A549 (cell line): ENCODE measurements around the gene ZFYVE27. TPM values are rescaled to one million over a fixed set of nuclear protein-coding genes. Genes with fewer than 3 reads are reported as not detected.

Source experiments
- ATAC-seq, 2 experiments: fragments of 200-7000 bp in 1 of 2; fragments of >200 bp in 1 of 2; cut with Nextera tagmentation in 1 of 2; cut with Tn5 transposase in 1 of 2; 3 replicates each; pipeline versions ENCODE4 v1.8.0 to v1.9.1; 2018 to 2020; ENCODE audit warnings: mild to moderate bottlenecking in 1 of 2, moderate library complexity in 1 of 2
- CTCF ChIA-PET: fragments of 300-600 bp; sonication (Branson Sonifier 250); formaldehyde crosslinking; extraction: SDS; loops from one replicate; lab custom pipeline; 2021; ENCODE audit warnings: antibody characterized with exemption, inconsistent platforms; lab: Yijun Ruan, JAX
- POLR2A ChIA-PET: fragments of 350-600 bp; formaldehyde crosslinking; extraction: SDS; loops from one replicate; lab custom pipeline; 2021; ENCODE audit warnings: antibody characterized with exemption, inconsistent platforms; lab: Yijun Ruan, JAX
- DNase-seq, 2 experiments: peaks; one replicate each; pipeline versions ENCODE4 v3.0.0 to v3.0.0-alpha.2; 2011 to 2016; ENCODE audit warnings: low read depth in 1 of 2, low spot score in 1 of 2
- FAIRE-seq: peaks from 2 replicates; lab custom pipeline; 2011; peaks lifted over from hg19 to GRCh38; lab: Jason Lieb, UNC
- H3K27ac ChIP-seq, 2 experiments: fragments of >200 bp; sonication (Bioruptor Twin); formaldehyde crosslinking; 3 replicates each; pipeline ENCODE4 v1.5.1; 2016 to 2017
- H3K4me1 ChIP-seq: fragments of >200 bp; sonication (Bioruptor Twin); formaldehyde crosslinking; 3 replicates; pipeline ENCODE4 v1.6.1; 2016
- H3K4me2 ChIP-seq: fragments of >200 bp; sonication (Bioruptor Twin); formaldehyde crosslinking; 3 replicates; pipeline ENCODE4 v1.6.1; 2016
- H3K4me3 ChIP-seq: fragments of >200 bp; sonication (Bioruptor Twin); formaldehyde crosslinking; 3 replicates; pipeline ENCODE4 v1.5.1; 2016
- H3K9me3 ChIP-seq: fragments of >200 bp; sonication (Bioruptor Twin); formaldehyde crosslinking; 3 replicates; pipeline ENCODE4 v1.6.1; 2016
- ATOH8 ChIP-seq: fragments of 250-450 bp; sonication (Bioruptor Pico); IDR thresholded peaks from 2 replicates; pipeline ENCODE4 v1.5.0; 2020; ENCODE audit warnings: low read depth, mild to moderate bottlenecking, moderate library complexity
- CBX2 ChIP-seq: fragments of 200-600 bp; sonication (generic); IDR thresholded peaks from 2 replicates; pipeline ENCODE4 v1.6.1; 2016; ENCODE audit warnings: low read depth, mild to moderate bottlenecking, borderline replicate concordance
- CBX8 ChIP-seq: fragments of 200-600 bp; sonication (generic); IDR thresholded peaks from 2 replicates; pipeline ENCODE4 v1.6.1; 2016
- CHD2 ChIP-seq: fragments of 150-350 bp; IDR thresholded peaks from 2 replicates; pipeline ENCODE4 v1.6.1; 2014; ENCODE audit warnings: low read length; ENCODE audit not compliant: partially characterized antibody
- E2F6 ChIP-seq: IDR thresholded peaks from 2 replicates; pipeline ENCODE4 v1.6.1; 2012; ENCODE audit warnings: low read depth, borderline replicate concordance
- ESRRA ChIP-seq: fragments of 150-350 bp; IDR thresholded peaks from 2 replicates; pipeline ENCODE4 v1.6.1; 2014; ENCODE audit warnings: mild to moderate bottlenecking, low read length, borderline replicate concordance
- FOSB ChIP-seq: fragments of 250-450 bp; sonication (Bioruptor Pico); IDR thresholded peaks from 2 replicates; pipeline ENCODE4 v1.5.0; 2020; ENCODE audit warnings: mild to moderate bottlenecking, moderate library complexity
- GATA3 ChIP-seq: IDR thresholded peaks from 2 replicates; pipeline ENCODE4 v1.6.1; 2012; ENCODE audit warnings: borderline replicate concordance
- HES2 ChIP-seq: fragments of >200 bp; sonication (Bioruptor Twin); formaldehyde crosslinking; IDR thresholded peaks from 2 replicates; pipeline ENCODE4 v1.6.1; 2016
- HEYL ChIP-seq: fragments of 250-450 bp; sonication (Bioruptor Pico); IDR thresholded peaks from 2 replicates; pipeline ENCODE4 v1.8.0; 2021; ENCODE audit warnings: mild to moderate bottlenecking, moderate library complexity
- HOXB5 ChIP-seq: fragments of 250-450 bp; sonication (Bioruptor Pico); IDR thresholded peaks from 2 replicates; pipeline ENCODE4 v1.5.0; 2020; ENCODE audit warnings: mild to moderate bottlenecking, moderate library complexity
- KDM1A ChIP-seq: fragments of 200-600 bp; sonication (generic); IDR thresholded peaks from 2 replicates; pipeline ENCODE4 v1.6.1; 2016; ENCODE audit warnings: low read depth, mild to moderate bottlenecking
- MAFK ChIP-seq: fragments of 450-650 bp; IDR thresholded peaks from 2 replicates; pipeline ENCODE4 v1.6.1; 2014; ENCODE audit not compliant: partially characterized antibody
- MAZ ChIP-seq: fragments of 150-350 bp; IDR thresholded peaks from 2 replicates; pipeline ENCODE4 v1.6.1; 2014; ENCODE audit warnings: antibody characterized with exemption, low read depth, low read length, borderline replicate concordance
- NR3C1 ChIP-seq: fragments of >200 bp; sonication (Bioruptor Twin); formaldehyde crosslinking; IDR thresholded peaks from 3 replicates; pipeline ENCODE4 v1.6.1; 2017
- POLR2A ChIP-seq: IDR thresholded peaks from 2 replicates; pipeline ENCODE4 v1.6.1; 2012; ENCODE audit warnings: mild to moderate bottlenecking, low read length
- RAD21 ChIP-seq, 2 experiments: fragments of >200 bp in 1 of 2; sonication (Bioruptor Twin) in 1 of 2; formaldehyde crosslinking in 1 of 2; IDR thresholded peaks in 1 of 2; conservative IDR thresholded peaks in 1 of 2; 2 replicates in 1 of 2; 3 replicates in 1 of 2; pipeline ENCODE4 v1.6.1; 2012 to 2018; ENCODE audit warnings: inconsistent platforms in 1 of 2
- RCOR1 ChIP-seq: fragments of 150-350 bp; IDR thresholded peaks from 2 replicates; pipeline ENCODE4 v1.6.1; 2014; ENCODE audit warnings: antibody characterized with exemption, low read length, low read depth
- SREBF2 ChIP-seq: fragments of 450-650 bp; IDR thresholded peaks from 2 replicates; pipeline ENCODE4 v1.6.1; 2014; ENCODE audit warnings: mild to moderate bottlenecking, moderate library complexity
- TP53 ChIP-seq: fragments of 250-450 bp; sonication (Bioruptor Pico); IDR thresholded peaks from 2 replicates; pipeline ENCODE4 v1.5.0; 2021; ENCODE audit warnings: mild to moderate bottlenecking, moderate library complexity
- USF2 ChIP-seq: fragments of 450-650 bp; IDR thresholded peaks from 2 replicates; pipeline ENCODE4 v1.6.1; 2014; ENCODE audit warnings: antibody characterized with exemption
- WGBS: methylation state at CpG from one replicate; pipeline ENCODE4 v1.1.6; 2017; ENCODE audit errors: missing lambda C conversion rate; 5-methylcytosine and 5-hydroxymethylcytosine counted together
- polyA plus RNA-seq, 4 experiments: library from polyadenylated mRNA; depleted of rRNA in 3 of 4; stranded (reverse); fragments of >200 nt; fragmentation: RNase III in 1 of 4; extraction: RNeasy Plus Mini Kit Qiagen cat#74134 plus additional on column Dnase treatment in 1 of 4; gene quantifications; 2 replicates in 3 of 4; 3 replicates in 1 of 4; pipeline ENCODE4 v1.2.3, GENCODE V29; 2011 to 2017
- TF ChIP-seq, protein P1 (sequence below): IDR thresholded peaks from 2 replicates; pipeline ENCODE4 v1.6.1; 2012
- TF ChIP-seq, protein P2 (sequence below): fragments of 250-450 bp; sonication (Bioruptor Pico); IDR thresholded peaks from 2 replicates; pipeline ENCODE4 v1.5.0; 2021; ENCODE audit warnings: mild to moderate bottlenecking, moderate library complexity, borderline replicate concordance
- TF ChIP-seq, protein P3 (sequence below): fragments of 200-600 bp; sonication (generic); IDR thresholded peaks from 2 replicates; pipeline ENCODE4 v1.6.1; 2016; ENCODE audit warnings: antibody characterized with exemption, mild to moderate bottlenecking, moderate library complexity
- TF ChIP-seq, protein P4 (sequence below): IDR thresholded peaks from 2 replicates; pipeline ENCODE4 v1.6.1; 2012
- TF ChIP-seq, protein P5 (sequence below): fragments of >200 bp; sonication (Bioruptor Twin); formaldehyde crosslinking; IDR thresholded peaks from 3 replicates; pipeline ENCODE4 v1.6.1; 2016

Gene ZFYVE27
- polyA plus RNA-seq, 2 of the 4 experiments (the other 2 are of a cell fraction), result 17.1 to 20.1 TPM

GRCh38 chr10:97704341-97704740 is 32.6 kb upstream of the ZFYVE27 start:
- Histone ChIP-seq H3K27ac (no peak overlapping the region), H3K4me3 (no peak overlapping the region)
- TF ChIP-seq RAD21 (conservative IDR thresholded peaks at IDR 0.05 in 1 of 2, IDR thresholded peaks at IDR 0.05 in 1 of 2), result no peak
- no peak for TF ChIP-seq CHD2
- TF ChIP-seq NR3C1, result no peak
- TF ChIP-seq, protein P1, sequence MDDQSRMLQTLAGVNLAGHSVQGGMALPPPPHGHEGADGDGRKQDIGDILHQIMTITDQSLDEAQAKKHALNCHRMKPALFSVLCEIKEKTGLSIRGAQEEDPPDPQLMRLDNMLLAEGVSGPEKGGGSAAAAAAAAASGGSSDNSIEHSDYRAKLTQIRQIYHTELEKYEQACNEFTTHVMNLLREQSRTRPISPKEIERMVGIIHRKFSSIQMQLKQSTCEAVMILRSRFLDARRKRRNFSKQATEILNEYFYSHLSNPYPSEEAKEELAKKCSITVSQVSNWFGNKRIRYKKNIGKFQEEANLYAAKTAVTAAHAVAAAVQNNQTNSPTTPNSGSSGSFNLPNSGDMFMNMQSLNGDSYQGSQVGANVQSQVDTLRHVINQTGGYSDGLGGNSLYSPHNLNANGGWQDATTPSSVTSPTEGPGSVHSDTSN, result no peak
- no peak for TF ChIP-seq TP53 (CRISPR knock-in tag)
- TF ChIP-seq E2F6, result no peak
- TF ChIP-seq HOXB5 (CRISPR knock-in tag), result no peak
- no peak for TF ChIP-seq RCOR1
- no peak for TF ChIP-seq USF2
- TF ChIP-seq, all 56 proteins: peak for 0
- Histone ChIP-seq H3K9me3 (no peaks in the 10 kb centered on the region), H3K4me1 (peaks cover 18% of the 10 kb centered on the region), H3K4me2 (no peak overlapping the region)
- FAIRE-seq (no peak), ATAC-seq (no peak), DNase-seq (no peak)
- 50% methylated on average over 1 of the region's 1 CpG for WGBS
- ChIA-PET CTCF (interaction anchor here (1.0 to 36.9 kb wide), 6 partner anchors 9 to 92 kb away, joined by 3 to 1127 read pairs (median 3); partner anchors contain the start of genes AVPI1, MARVELD1 and ZFYVE27), POLR2A (interaction anchor here (2.3 to 4.1 kb wide), 2 partner anchors 10 to 17 kb away, joined by 10 to 40 read pairs; partner anchors contain the start of genes AVPI1 and MARVELD1)

- no peak overlapping the region for H3K4me3 ChIP-seq
- CTCF ChIA-PET, result interaction anchor here (0.6 to 36.9 kb wide), 8 partner anchors 7 to 92 kb away, joined by 3 to 1127 read pairs (median 3); partner anchors contain the start of genes AVPI1, MARVELD1 and ZFYVE27
- ATAC-seq (no peak), FAIRE-seq (no peak), DNase-seq (no peak)
- H3K27ac ChIP-seq, result no peak overlapping the region
- POLR2A ChIA-PET, result interaction anchor here (2.3 to 4.1 kb wide), 2 partner anchors 9 to 18 kb away, joined by 10 to 40 read pairs; partner anchors contain the start of genes AVPI1 and MARVELD1
- 74% methylated on average over 3 of the region's 3 CpGs for WGBS
- peaks cover 24% of the 10 kb centered on the region for H3K4me1 ChIP-seq
- H3K9me3 ChIP-seq, result no peaks in the 10 kb centered on the region
- H3K4me2 ChIP-seq, result no peak overlapping the region
- TF ChIP-seq SREBF2 (no peak), POLR2A (no peak), MAZ (no peak), HES2 (no peak), HEYL (CRISPR knock-in tag) (no peak), CBX2 (no peak), KDM1A (no peak), CBX8 (no peak), ESRRA (no peak), TP53 (CRISPR knock-in tag) (no peak), MAFK (no peak), FOSB (CRISPR knock-in tag) (no peak), GATA3 (no peak), ATOH8 (CRISPR knock-in tag) (no peak)
- TF ChIP-seq, protein P2, sequence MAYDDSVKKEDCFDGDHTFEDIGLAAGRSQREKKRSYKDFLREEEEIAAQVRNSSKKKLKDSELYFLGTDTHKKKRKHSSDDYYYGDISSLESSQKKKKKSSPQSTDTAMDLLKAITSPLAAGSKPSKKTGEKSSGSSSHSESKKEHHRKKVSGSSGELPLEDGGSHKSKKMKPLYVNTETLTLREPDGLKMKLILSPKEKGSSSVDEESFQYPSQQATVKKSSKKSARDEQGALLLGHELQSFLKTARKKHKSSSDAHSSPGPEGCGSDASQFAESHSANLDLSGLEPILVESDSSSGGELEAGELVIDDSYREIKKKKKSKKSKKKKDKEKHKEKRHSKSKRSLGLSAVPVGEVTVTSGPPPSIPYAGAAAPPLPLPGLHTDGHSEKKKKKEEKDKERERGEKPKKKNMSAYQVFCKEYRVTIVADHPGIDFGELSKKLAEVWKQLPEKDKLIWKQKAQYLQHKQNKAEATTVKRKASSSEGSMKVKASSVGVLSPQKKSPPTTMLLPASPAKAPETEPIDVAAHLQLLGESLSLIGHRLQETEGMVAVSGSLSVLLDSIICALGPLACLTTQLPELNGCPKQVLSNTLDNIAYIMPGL (CRISPR knock-in tag), result no peak
- TF ChIP-seq, protein P3, sequence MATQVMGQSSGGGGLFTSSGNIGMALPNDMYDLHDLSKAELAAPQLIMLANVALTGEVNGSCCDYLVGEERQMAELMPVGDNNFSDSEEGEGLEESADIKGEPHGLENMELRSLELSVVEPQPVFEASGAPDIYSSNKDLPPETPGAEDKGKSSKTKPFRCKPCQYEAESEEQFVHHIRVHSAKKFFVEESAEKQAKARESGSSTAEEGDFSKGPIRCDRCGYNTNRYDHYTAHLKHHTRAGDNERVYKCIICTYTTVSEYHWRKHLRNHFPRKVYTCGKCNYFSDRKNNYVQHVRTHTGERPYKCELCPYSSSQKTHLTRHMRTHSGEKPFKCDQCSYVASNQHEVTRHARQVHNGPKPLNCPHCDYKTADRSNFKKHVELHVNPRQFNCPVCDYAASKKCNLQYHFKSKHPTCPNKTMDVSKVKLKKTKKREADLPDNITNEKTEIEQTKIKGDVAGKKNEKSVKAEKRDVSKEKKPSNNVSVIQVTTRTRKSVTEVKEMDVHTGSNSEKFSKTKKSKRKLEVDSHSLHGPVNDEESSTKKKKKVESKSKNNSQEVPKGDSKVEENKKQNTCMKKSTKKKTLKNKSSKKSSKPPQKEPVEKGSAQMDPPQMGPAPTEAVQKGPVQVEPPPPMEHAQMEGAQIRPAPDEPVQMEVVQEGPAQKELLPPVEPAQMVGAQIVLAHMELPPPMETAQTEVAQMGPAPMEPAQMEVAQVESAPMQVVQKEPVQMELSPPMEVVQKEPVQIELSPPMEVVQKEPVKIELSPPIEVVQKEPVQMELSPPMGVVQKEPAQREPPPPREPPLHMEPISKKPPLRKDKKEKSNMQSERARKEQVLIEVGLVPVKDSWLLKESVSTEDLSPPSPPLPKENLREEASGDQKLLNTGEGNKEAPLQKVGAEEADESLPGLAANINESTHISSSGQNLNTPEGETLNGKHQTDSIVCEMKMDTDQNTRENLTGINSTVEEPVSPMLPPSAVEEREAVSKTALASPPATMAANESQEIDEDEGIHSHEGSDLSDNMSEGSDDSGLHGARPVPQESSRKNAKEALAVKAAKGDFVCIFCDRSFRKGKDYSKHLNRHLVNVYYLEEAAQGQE, result no peak
- TF ChIP-seq, protein P4, sequence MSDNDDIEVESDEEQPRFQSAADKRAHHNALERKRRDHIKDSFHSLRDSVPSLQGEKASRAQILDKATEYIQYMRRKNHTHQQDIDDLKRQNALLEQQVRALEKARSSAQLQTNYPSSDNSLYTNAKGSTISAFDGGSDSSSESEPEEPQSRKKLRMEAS, result no peak
- TF ChIP-seq, protein P5, sequence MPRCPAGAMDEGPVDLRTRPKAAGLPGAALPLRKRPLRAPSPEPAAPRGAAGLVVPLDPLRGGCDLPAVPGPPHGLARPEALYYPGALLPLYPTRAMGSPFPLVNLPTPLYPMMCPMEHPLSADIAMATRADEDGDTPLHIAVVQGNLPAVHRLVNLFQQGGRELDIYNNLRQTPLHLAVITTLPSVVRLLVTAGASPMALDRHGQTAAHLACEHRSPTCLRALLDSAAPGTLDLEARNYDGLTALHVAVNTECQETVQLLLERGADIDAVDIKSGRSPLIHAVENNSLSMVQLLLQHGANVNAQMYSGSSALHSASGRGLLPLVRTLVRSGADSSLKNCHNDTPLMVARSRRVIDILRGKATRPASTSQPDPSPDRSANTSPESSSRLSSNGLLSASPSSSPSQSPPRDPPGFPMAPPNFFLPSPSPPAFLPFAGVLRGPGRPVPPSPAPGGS, result no peak
Observed at GRCh38 chr10:97705006-97705670, 31.8 kb upstream of the ZFYVE27 start.
